GM19025 (cell line): ENCODE data around the gene LDLRAD3.

ENCODE experiments used
- ATAC-seq: cut with Tn5 transposase; IDR thresholded peaks from one replicate; pipeline ENCODE4 v1.9.1; 2021; ENCODE audit warnings: mild to moderate bottlenecking, low read depth, moderate library complexity; ENCODE audit not compliant: unreplicated experiment

LDLRAD3 gene

GRCh38 chr11:36219996-36220395 is 276.1 kb downstream of the LDLRAD3 start:
- ATAC-seq = no peak

- ATAC-seq = no peak
Observed at GRCh38 chr11:36222831-36223635, 279.2 kb downstream of the LDLRAD3 start.

DNA sequence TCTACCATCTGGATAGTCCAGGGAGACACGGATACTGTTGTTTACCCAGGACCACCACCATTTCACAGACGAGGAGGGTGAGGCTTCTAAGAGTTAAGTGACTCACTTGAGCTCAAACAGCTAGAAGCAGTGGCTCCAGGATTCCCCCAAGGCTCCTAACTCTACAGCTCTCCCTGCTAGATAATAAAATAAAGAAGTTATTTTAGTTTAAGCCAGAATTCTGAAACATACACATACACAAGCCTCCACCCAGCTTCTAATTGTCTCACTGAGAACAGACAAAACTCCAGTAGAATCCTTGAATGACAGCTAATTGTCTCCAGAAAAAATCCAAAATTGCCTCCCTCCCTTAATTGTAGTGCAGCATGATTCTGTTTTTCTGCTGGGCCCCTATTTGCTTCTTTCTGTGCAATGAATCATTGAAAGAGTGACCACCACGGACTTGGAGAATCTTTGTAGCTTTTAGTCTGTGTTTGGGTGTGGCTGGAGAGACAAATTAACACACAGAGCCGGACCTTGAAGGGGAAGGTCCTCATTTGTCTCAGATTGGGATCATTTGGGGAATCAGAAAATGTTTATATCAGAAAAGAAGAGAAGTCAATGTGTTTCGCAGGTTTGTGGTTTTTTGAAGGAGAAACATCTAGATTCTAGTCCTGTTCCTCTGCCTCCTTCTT is 280.5 kb downstream of the LDLRAD3 start:
- no peak for ATAC-seq

DNA sequence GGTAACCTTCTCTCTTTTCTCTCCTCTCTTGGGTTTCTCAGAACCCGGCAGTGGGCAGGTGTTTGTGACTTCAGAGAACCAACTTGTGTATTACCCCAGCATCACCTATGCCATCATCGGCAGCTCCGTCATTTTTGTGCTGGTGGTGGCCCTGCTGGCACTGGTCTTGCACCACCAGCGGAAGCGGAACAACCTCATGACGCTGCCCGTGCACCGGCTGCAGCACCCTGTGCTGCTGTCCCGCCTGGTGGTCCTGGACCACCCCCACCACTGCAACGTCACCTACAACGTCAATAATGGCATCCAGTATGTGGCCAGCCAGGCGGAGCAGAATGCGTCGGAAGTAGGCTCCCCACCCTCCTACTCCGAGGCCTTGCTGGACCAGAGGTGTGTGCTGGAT is 283.2 kb downstream of the LDLRAD3 start:
- ATAC-seq = no peak

DNA sequence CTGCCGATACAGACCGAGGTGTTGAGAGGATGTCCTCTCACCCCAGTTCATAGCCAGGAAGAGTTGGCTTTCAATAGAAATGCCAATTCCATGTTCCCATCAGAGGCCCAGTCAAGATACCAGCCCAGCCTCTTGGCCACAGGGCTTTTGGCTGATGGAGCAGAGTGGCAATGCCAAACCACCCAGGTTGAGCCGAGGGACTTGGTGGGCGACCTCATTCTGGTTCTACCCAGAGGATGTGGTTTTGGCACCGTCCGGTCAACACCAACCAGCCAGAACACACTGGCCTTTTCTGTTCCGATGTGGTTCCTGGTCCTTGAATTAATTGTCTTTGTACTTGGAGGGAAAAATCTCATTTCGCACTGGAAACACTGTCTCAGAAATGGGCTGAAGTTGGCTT is 284.8 kb downstream of the LDLRAD3 start:
- no peak for ATAC-seq

DNA sequence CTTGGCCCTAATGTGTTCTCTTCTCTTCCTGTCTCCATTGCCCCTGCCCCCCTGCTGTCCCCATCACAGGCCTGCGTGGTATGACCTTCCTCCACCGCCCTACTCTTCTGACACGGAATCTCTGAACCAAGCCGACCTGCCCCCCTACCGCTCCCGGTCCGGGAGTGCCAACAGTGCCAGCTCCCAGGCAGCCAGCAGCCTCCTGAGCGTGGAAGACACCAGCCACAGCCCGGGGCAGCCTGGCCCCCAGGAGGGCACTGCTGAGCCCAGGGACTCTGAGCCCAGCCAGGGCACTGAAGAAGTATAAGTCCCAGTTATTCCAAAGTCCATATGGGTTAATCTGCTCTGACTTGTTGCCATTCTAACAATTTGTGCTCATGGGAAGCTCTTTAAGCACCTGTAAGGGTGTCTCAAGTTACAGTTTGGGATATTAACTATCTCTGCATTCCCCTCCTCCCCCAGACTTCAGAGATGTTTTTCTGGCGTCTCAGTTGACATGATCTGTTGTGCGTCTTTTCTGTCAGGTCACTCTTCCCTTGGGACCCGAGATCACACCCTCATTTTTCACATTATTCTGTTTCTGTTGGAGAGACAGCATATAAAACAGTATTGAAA is 285.3 kb downstream of the LDLRAD3 start:
- no peak for ATAC-seq

GRCh38 chr11:36230779-36231699 is 287.2 kb downstream of the LDLRAD3 start:
- no peak for ATAC-seq

GRCh38 chr11:36233204-36233603 is 289.3 kb downstream of the LDLRAD3 start:
- ATAC-seq = no peak

DNA sequence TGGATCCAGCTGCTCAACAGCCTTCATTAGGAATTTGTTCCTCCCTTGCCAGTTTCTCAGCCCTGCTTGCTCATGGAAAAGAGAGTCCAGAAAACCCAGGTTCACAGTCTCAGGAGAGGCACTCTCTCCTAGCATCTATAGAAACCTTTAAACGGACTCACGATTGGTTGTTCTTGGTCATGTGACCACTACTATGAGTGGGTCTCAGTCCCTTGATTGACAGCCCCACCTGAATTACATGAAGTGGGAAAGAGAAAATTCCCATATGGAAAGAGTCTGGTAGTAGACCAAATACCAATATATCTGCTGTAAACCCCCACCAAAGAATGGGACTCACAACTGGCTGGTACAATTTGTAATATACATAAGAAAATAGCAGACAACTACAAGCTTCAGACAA is 291.0 kb downstream of the LDLRAD3 start:
- ATAC-seq = no peak

DNA sequence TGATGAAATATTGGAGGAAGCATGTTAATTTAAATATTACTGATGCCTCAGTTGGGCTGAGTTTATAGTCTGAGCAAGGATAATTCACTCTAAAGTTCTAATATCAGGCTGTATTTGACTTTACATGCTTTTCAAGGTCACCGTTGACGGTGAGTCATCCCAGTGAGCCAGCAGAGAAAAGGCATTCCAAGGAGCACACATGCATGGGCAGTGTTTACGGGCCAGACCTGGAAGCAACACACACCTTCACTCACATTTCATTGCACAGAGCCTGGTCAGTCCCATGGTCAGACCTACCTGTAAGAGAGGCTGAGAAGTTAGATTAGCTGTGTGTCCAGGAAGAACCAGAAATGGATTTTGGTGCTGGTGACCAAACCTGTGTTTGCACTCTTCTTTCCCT is 291.9 kb downstream of the LDLRAD3 start:
- no peak for ATAC-seq

DNA sequence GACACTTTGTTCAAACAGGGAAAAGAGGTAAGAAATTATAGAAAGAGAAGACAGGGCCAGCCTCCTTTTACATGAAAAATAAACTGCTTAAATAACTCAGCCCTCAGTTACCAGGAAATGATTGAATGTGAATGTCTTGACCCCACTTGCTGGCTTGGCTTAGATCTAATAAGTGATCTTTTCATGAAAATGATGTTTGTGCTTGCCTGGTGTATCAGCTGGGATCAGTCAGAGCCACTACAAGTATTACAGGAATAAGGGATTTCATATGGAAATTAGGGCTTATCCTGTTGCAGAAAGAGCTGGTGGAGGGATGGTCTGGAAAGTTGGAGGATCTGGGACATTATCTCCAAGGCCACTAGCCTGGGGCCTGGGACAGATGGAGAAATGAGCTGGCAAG is 293.5 kb downstream of the LDLRAD3 start:
- no peak for ATAC-seq

DNA sequence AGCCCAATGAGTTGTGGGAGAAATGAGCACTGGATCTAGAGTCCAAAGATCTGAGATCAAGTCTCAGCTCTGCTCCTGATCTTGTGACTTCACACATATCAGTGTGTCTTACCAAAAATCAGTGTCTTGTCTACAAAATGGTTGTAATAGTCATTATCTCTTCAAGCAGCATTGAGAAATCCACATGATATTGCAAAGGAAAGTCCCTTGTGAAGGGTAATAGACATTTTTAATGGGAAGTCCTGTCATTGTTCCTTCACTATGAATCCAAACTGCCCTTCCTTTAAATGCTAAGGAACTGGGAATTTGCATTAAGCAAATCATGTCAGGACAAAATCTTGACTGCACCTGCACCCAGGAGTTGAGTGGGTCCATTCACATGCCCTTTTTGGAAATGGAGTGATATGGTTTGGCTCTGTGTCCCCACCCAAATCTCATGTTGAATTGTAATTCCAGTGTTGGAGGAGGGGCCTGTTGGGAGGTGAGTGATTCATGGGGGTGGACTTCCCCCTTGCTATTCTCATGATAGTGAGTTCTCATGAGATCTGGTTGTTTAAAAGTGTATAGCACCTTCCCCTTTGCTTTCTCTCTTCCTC is 294.3 kb downstream of the LDLRAD3 start:
- ATAC-seq = no peak

GRCh38 chr11:36238881-36239280 is 295.0 kb downstream of the LDLRAD3 start:
- ATAC-seq = no peak

GRCh38 chr11:36239636-36240035 is 295.8 kb downstream of the LDLRAD3 start:
- ATAC-seq = no peak

DNA sequence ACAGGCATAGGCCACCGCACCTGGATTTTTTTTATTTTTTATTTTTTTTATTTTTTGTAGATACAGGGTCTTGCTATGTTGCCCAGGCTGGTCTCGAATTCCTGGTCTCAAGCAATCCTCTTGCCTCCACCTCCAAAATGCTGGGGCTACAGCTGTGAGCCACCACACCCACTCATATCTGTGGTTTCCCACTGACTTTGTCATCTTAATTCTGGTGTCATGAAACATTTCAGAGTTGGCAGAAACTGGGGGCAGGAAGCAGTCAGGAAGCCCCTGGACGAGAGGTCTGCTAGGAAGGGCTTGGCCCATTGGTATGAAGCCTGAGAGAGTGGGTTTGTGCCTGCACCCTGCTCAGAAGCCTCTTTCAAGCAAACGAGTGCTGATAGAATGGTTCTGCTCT is 296.3 kb downstream of the LDLRAD3 start:
- ATAC-seq = no peak

GRCh38 chr11:36240801-36241200 is 296.9 kb downstream of the LDLRAD3 start:
- ATAC-seq = no peak

GRCh38 chr11:36241497-36241896 is 297.6 kb downstream of the LDLRAD3 start:
- ATAC-seq = no peak

DNA sequence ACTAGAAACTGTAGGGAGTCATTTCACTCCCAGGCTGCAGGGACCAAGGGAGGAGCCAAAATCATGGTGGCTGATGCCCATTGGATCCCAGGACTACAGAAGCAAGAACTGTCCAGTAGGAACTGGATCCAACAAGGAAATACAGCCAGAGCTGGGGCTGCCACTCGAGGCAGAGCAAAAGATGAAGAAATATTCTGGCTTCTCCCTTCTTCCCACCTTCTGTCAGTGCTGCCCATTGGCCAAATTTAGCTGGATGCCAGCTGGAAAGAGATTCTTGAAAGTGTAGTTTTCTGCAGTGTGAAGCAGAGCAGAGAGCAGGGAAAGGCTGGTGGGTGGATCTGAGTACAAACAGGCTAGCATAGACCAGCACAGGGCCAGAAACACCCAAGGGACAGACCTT is 299.8 kb downstream of the LDLRAD3 start:
- no peak for ATAC-seq

- ATAC-seq = no peak
Observed at GRCh38 chr11:36247493-36247892, 303.6 kb downstream of the LDLRAD3 start.

DNA sequence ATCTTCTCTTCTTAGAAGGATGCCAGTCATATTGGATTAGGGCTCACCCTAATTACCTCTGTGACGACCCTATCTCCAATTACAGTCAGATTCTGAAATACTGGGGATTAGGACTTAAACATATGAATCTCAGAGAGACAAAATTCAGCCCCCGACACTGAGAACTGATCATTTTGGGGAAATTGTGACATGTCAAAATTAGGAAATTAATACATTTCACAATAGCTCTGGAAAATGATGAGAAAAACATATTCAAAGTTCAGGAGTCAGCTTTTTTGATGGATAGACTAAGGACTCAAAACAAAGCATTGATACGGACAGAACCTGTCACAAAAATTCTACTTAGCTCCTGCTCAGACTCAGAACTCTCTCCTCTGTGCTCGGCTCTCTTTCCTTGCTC is 304.6 kb downstream of the LDLRAD3 start:
- no peak for ATAC-seq
